HepG2 (cell line): Measurements from ENCODE around the gene STRADA. TPM values are rescaled to one million over a fixed set of nuclear protein-coding genes. Genes with fewer than 3 reads are reported as not detected.
A peak's percentile ranks its signal among the peaks of the same experiment; 100 is the strongest.

Experiments used
- CCDC6 ChIP-seq: sonication (generic); formaldehyde crosslinking; IDR thresholded peaks from 2 replicates; pipeline ENCODE4 v1.8.1; 2022; ENCODE audit warnings: mild to moderate bottlenecking, missing genetic modification reagents, moderate library complexity
- FOXK1 ChIP-seq: sonication (generic); formaldehyde crosslinking; IDR thresholded peaks from 2 replicates; pipeline ENCODE4 v1.4.0; 2020; ENCODE audit warnings: low read depth, missing genetic modification reagents, borderline replicate concordance
- HNRNPL ChIP-seq: fragments of 200-400 bp; formaldehyde crosslinking; IDR thresholded peaks from 2 replicates; pipeline ENCODE4 v1.6.1; 2017; ENCODE audit warnings: mild to moderate bottlenecking, low read depth, low read length
- NCOA1 ChIP-seq: sonication (generic); formaldehyde crosslinking; IDR thresholded peaks from 2 replicates; pipeline ENCODE4 v1.9.0; 2021; ENCODE audit warnings: missing genetic modification reagents
- NCOA5 ChIP-seq: sonication (generic); formaldehyde crosslinking; IDR thresholded peaks from 2 replicates; pipeline ENCODE4 v1.4.0; 2020; ENCODE audit warnings: missing genetic modification reagents
- NONO ChIP-seq, 2 experiments: fragments of 450-650 bp in 1 of 2; sonication (generic) in 1 of 2; formaldehyde crosslinking in 1 of 2; IDR thresholded peaks in 1 of 2; conservative IDR thresholded peaks in 1 of 2; 2 replicates each; pipeline versions ENCODE4 v1.6.1 to v1.8.0; 2017 to 2022; ENCODE audit warnings: mild to moderate bottlenecking in 1 of 2, missing genetic modification reagents in 1 of 2, moderate library complexity in 1 of 2
- NR2F6 ChIP-seq, 2 experiments: IDR thresholded peaks; 2 replicates each; pipeline ENCODE4 v1.6.1; 2016; ENCODE audit warnings: antibody characterized with exemption in 1 of 2, mild to moderate bottlenecking in 1 of 2
- POLR2AphosphoS2 ChIP-seq: IDR thresholded peaks from 2 replicates; pipeline ENCODE4 v1.6.1; 2011; ENCODE audit warnings: low read depth, low read length, improper control_type of control experiment
- REL ChIP-seq: sonication (generic); formaldehyde crosslinking; conservative IDR thresholded peaks from 2 replicates; pipeline ENCODE4 v1.8.0; 2022; ENCODE audit warnings: mild to moderate bottlenecking, missing genetic modification reagents, moderate library complexity
- SP2 ChIP-seq: sonication (generic); formaldehyde crosslinking; IDR thresholded peaks from 2 replicates; pipeline ENCODE4 v1.5.1; 2020; ENCODE audit warnings: mild to moderate bottlenecking, missing genetic modification reagents
- TIGD3 ChIP-seq: sonication (generic); formaldehyde crosslinking; IDR thresholded peaks from 2 replicates; pipeline ENCODE4 v1.5.1; 2020; ENCODE audit warnings: mild to moderate bottlenecking, missing genetic modification reagents, borderline replicate concordance
- ZBTB21 ChIP-seq: sonication (generic); formaldehyde crosslinking; IDR thresholded peaks from 2 replicates; pipeline ENCODE4 v1.4.0; 2020; ENCODE audit warnings: missing genetic modification reagents
- ZC3H4 ChIP-seq: sonication (generic); formaldehyde crosslinking; IDR thresholded peaks from 2 replicates; pipeline ENCODE4 v1.4.0; 2020; ENCODE audit warnings: missing genetic modification reagents, borderline replicate concordance
- ZFP82 ChIP-seq: sonication (generic); formaldehyde crosslinking; IDR thresholded peaks from 2 replicates; pipeline ENCODE4 v1.5.1; 2020; ENCODE audit warnings: mild to moderate bottlenecking, missing genetic modification reagents, borderline replicate concordance
- ZMYM4 ChIP-seq: sonication (generic); formaldehyde crosslinking; IDR thresholded peaks from 2 replicates; pipeline ENCODE4 v1.8.1; 2023; ENCODE audit warnings: mild to moderate bottlenecking, missing genetic modification reagents
- ZNF180 ChIP-seq: sonication (generic); formaldehyde crosslinking; IDR thresholded peaks from 2 replicates; pipeline ENCODE4 v1.4.0; 2020; ENCODE audit warnings: low read depth, missing genetic modification reagents, borderline replicate concordance
- ZNF563 ChIP-seq: sonication (generic); formaldehyde crosslinking; IDR thresholded peaks from 2 replicates; pipeline ENCODE4 v1.8.0; 2022; ENCODE audit warnings: mild to moderate bottlenecking, moderate library complexity, missing genetic modification reagents
- ZNF800 ChIP-seq: sonication (generic); formaldehyde crosslinking; IDR thresholded peaks from 2 replicates; pipeline ENCODE4 v1.4.0; 2020; ENCODE audit warnings: missing genetic modification reagents
- ZNF891 ChIP-seq: sonication (generic); formaldehyde crosslinking; IDR thresholded peaks from 2 replicates; pipeline ENCODE4 v1.5.0; 2020; ENCODE audit warnings: mild to moderate bottlenecking, missing genetic modification reagents
- ZSCAN25 ChIP-seq: sonication (generic); formaldehyde crosslinking; IDR thresholded peaks from 2 replicates; pipeline ENCODE4 v1.8.0; 2022; ENCODE audit warnings: mild to moderate bottlenecking, missing genetic modification reagents
- ZZZ3 ChIP-seq: sonication (generic); formaldehyde crosslinking; IDR thresholded peaks from 2 replicates; pipeline ENCODE4 v1.4.0; 2020; ENCODE audit warnings: missing genetic modification reagents, mild to moderate bottlenecking, borderline replicate concordance
- polyA plus RNA-seq, 8 experiments: library from polyadenylated mRNA; depleted of rRNA in 3 of 8; stranded (reverse) in 7 of 8; unstranded in 1 of 8; fragments of >200 nt; fragmentation: Illumina TruSeq in 4 of 8; extraction: Trizol in 4 of 8; gene quantifications; 2 replicates each; pipeline versions ENCODE4 v1.2.1 to v1.2.3, GENCODE V29; 2011 to 2016; ENCODE audit warnings: low read depth in 4 of 8, missing spikeins in 1 of 8, mixed read lengths in 1 of 8; ENCODE audit not compliant: insufficient read depth in 1 of 8
- total RNA-seq, 5 experiments: library from RNA; depleted of rRNA; stranded (reverse); fragments of >200 nt; fragmentation: Illumina TruSeq; extraction: Trizol; gene quantifications; 2 replicates each; pipeline ENCODE4 v1.2.3, GENCODE V29; 2016; ENCODE audit warnings: low read depth in 1 of 5
- TF ChIP-seq, protein P1 (sequence below): sonication (generic); formaldehyde crosslinking; IDR thresholded peaks from 2 replicates; pipeline ENCODE4 v1.4.0; 2020; ENCODE audit warnings: low read depth, mild to moderate bottlenecking, missing genetic modification reagents
- TF ChIP-seq, protein P2 (sequence below): sonication (generic); formaldehyde crosslinking; IDR thresholded peaks from 2 replicates; pipeline ENCODE4 v1.4.0; 2020; ENCODE audit warnings: mild to moderate bottlenecking, low read depth, missing genetic modification reagents

STRADA gene
- total and polyA plus RNA-seq, 2 of the 13 experiments (the other 11 are each of a cell fraction or from before 2014, with no cell fraction given): 17.6 to 17.9 TPM

DNA sequence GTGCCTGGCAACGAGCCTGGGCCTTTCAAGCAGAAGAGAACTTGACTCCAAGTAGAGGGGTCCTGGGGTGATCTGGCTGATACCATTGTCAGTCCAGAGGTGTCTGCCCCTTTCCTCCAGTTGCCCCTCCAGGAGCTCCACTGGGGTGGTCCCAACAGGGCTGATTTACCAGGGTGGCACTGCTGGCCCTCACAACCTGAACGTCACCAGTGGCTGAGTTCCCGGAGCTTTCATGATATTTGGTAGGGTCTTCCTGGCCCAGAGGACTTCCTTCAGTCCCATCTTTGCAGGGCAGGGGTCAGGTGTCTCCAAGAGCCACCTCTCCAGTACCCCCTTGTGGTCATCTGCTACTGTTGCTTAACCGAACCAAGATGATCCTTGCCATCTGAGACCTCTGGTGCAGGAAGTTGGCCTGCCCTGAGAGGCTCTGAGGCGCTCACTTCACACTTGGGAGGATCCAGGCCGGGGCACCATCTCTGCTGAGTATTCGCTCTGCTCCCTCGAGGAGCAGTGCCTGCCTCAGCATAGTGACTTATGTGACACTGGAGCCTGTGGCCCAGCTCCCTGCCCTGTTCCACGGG lies 45.1 kb downstream of the STRADA start (continued):
- TF ChIP-seq FOXK1: no peak
- TF ChIP-seq ZBTB21: no peak
- TF ChIP-seq ZC3H4 (CRISPR knock-in tag): no peak
- TF ChIP-seq NR2F6 (IDR thresholded peaks at IDR 0.05): no peak
- TF ChIP-seq NR2F6 (CRISPR knock-in tag; IDR thresholded peaks at IDR 0.05): peak; percentile 37; the same call in 1 of the 2 replicates
- TF ChIP-seq NONO (IDR thresholded peaks at IDR 0.05): no peak
- no peak for TF ChIP-seq NONO (CRISPR knock-in tag; conservative IDR thresholded peaks at IDR 0.05)
- no peak for TF ChIP-seq TIGD3 (CRISPR knock-in tag)
- no peak for TF ChIP-seq ZZZ3 (CRISPR knock-in tag)
- TF ChIP-seq ZNF180 (CRISPR knock-in tag): no peak
- no peak for TF ChIP-seq ZFP82 (CRISPR knock-in tag)
- TF ChIP-seq POLR2AphosphoS2: no peak
- TF ChIP-seq ZNF891 (CRISPR knock-in tag): no peak
- TF ChIP-seq, protein P1, sequence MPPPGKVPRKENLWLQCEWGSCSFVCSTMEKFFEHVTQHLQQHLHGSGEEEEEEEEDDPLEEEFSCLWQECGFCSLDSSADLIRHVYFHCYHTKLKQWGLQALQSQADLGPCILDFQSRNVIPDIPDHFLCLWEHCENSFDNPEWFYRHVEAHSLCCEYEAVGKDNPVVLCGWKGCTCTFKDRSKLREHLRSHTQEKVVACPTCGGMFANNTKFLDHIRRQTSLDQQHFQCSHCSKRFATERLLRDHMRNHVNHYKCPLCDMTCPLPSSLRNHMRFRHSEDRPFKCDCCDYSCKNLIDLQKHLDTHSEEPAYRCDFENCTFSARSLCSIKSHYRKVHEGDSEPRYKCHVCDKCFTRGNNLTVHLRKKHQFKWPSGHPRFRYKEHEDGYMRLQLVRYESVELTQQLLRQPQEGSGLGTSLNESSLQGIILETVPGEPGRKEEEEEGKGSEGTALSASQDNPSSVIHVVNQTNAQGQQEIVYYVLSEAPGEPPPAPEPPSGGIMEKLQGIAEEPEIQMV (CRISPR knock-in tag): no peak
- TF ChIP-seq SP2 (CRISPR knock-in tag): no peak
- TF ChIP-seq HNRNPL: no peak
- TF ChIP-seq REL (CRISPR knock-in tag): no peak
- TF ChIP-seq NCOA5 (CRISPR knock-in tag): no peak
- TF ChIP-seq, protein P2, sequence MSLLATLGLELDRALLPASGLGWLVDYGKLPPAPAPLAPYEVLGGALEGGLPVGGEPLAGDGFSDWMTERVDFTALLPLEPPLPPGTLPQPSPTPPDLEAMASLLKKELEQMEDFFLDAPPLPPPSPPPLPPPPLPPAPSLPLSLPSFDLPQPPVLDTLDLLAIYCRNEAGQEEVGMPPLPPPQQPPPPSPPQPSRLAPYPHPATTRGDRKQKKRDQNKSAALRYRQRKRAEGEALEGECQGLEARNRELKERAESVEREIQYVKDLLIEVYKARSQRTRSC (CRISPR knock-in tag): no peak
- TF ChIP-seq ZSCAN25 (CRISPR knock-in tag): 0 out of 2 replicates have a peak, but pooled peaks have one; percentile 36
- TF ChIP-seq ZNF800: no peak
- no peak for TF ChIP-seq CCDC6 (CRISPR knock-in tag)
- TF ChIP-seq ZNF563: no peak
- TF ChIP-seq ZMYM4 (CRISPR knock-in tag): no peak
- no peak for TF ChIP-seq NCOA1
